Central memory CD8-positive, alpha-beta T cell (primary cell): ENCODE results near the gene UGT3A1.

Experiments used
- ATAC-seq: fragments of 150-1000 bp; cut with Tn5 transposase; replicated peaks from 2 replicates; pipeline ENCODE4 v1.10.0; 2022; ENCODE audit warnings: mild to moderate bottlenecking, moderate FRiP score, moderate number of reproducible peaks; ENCODE audit not compliant: poor library complexity, severe bottlenecking; ENCODE audit errors: extremely low read depth
- DNase-seq, 2 donors: peaks; one replicate each; pipeline ENCODE4 v3.0.0; 2021; ENCODE audit warnings: low spot score in 2 of 2
- H3K27ac Mint-ChIP-seq: one replicate; pipeline ENCODE4 v1.8.0; 2022; ENCODE audit warnings: low read depth, mild to moderate bottlenecking, moderate library complexity, mixed read lengths
- H3K27me3 Mint-ChIP-seq: one replicate; pipeline ENCODE4 v1.8.0; 2022; ENCODE audit warnings: mixed read lengths
- H3K36me3 Mint-ChIP-seq: one replicate; pipeline ENCODE4 v1.8.0; 2022; ENCODE audit warnings: mild to moderate bottlenecking, moderate library complexity, mixed read lengths; ENCODE audit not compliant: insufficient read depth
- H3K4me1 Mint-ChIP-seq: one replicate; pipeline ENCODE4 v1.8.0; 2022; ENCODE audit warnings: mixed read lengths
- H3K4me3 Mint-ChIP-seq: one replicate; pipeline ENCODE4 v1.8.0; 2022; ENCODE audit warnings: mild to moderate bottlenecking, moderate library complexity, mixed read lengths
- H3K9me3 Mint-ChIP-seq: one replicate; pipeline ENCODE4 v1.8.0; 2022; ENCODE audit warnings: mixed read lengths

The UGT3A1 gene

DNA sequence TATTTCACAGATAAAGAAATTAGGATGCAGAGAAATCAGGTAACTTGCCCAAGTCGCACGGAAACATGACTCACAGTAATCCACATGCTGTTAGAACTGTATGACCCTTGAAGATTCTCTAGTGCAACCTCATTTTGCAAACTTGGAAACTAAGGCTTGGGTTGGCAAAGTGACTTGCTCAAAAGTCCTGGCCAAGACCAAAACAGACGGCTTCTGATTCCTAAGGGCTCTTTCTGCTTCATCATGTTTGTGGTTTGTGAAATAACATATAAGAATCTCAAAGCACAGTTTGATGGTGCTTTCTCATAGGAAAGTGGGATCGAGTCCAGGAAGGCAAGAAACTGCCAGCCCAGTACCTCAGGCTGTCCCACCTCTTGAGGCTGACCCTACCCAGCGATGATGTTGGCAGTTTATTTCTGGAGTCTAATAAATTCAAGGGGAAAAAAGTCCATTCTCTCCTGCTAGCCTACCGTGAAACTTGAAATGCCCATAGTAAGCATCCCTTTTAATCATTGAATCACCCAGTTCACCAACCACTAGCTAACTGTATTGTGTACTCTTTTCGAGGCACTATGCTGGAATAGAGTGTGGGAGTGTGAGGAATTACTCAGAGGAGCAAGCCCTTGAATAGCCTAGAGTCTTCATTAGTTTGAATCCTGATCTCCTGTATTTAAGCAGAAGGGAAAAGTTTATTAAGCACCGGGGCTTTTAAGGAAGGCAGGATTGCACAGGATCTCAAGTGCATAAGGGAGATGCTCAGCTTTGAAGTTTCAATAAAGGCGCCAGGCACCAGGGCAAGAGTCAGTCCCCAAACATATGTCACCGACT lies 66.9 kb downstream of the UGT3A1 start:
- Mint-ChIP-seq H3K9me3 (peaks cover 5% of the 10 kb centered on the region), H3K4me1 (peaks cover 34% of the 10 kb centered on the region), H3K27ac (peak overlapping the region; percentile 77), H3K36me3 (peaks cover 6% of the 10 kb centered on the region), H3K4me3 (peak overlapping the region; percentile 76), H3K27me3 (peaks cover 24% of the 10 kb centered on the region)
- ATAC-seq (no peak), DNase-seq (no peak)

DNA sequence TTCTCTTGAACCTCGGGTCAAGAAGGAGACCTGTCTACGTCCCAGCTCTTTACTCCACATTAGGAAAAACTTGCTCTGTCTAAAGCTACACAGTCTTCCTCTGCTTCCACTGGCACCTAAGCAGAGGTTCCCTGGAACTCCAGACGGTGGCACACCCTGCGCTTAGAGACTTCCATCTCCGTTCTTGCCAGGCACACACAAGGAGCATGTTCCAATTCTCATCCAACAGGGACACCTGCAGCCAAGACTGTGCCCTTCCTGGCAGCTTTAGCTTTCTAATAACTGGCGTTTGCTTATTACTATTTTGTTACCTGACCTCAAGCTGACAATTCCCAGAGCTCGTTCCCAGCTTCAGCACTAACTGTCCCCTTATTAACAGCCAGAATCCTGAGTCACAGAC lies 68.7 kb downstream of the UGT3A1 start:
- ATAC-seq (no peak), DNase-seq (no peak)
- Mint-ChIP-seq H3K36me3 (peaks cover 6% of the 10 kb centered on the region), H3K4me1 (peaks cover 34% of the 10 kb centered on the region), H3K4me3 (no peak overlapping the region), H3K27me3 (peaks cover 9% of the 10 kb centered on the region), H3K27ac (no peak overlapping the region), H3K9me3 (peaks cover 7% of the 10 kb centered on the region)

DNA sequence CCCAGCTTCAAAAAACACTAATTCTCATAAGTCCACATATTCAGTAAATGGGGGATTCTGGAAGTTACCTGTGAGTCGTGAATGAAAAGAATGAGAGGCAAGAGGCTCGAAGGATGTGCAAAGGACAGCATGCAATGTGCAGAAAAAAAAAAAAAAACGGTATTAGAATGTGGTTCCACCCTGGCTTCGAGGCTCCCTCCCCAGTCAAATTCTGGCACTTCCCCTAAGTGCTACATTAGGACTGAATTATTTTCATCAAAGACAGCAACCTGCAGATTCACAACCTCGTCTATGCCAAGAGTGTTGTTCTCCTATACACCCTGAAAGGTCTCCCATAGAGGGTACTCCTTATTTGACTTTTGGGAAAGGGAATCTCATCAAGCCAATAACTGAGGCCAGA lies 69.3 kb downstream of the UGT3A1 start:
- no peak for DNase-seq
- Mint-ChIP-seq H3K4me3 (no peak overlapping the region), H3K27ac (no peak overlapping the region), H3K36me3 (peaks cover 6% of the 10 kb centered on the region), H3K9me3 (peaks cover 7% of the 10 kb centered on the region), H3K27me3 (peaks cover 4% of the 10 kb centered on the region), H3K4me1 (peaks cover 34% of the 10 kb centered on the region)
- ATAC-seq = no peak

DNA sequence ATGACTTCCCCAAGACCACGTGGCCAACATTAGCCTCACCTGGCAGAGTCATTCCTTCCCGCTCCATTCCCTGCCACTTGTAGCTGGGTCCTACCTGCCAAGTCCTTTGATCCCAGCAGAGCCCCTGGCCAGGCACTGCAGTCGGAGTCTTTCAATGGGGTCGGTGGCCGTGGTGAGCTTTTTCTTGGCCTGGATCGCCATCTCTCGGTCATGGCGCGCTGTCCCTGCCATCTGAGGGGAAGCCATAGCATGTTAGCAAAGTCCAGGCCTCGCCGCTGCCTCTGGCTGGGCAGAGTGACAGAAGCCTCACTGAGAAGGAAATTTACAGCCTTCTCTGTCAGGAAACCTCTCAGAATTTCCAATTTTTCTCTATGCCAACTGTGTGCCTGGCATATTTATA lies 70.3 kb downstream of the UGT3A1 start:
- ATAC-seq (no peak), DNase-seq (no peak)
- peaks cover 7% of the 10 kb centered on the region for H3K9me3 Mint-ChIP-seq
- peaks cover 6% of the 10 kb centered on the region for H3K36me3 Mint-ChIP-seq
- no peak overlapping the region for H3K4me3 Mint-ChIP-seq
- H3K27ac Mint-ChIP-seq = no peak overlapping the region
- H3K4me1 Mint-ChIP-seq = peaks cover 24% of the 10 kb centered on the region
- H3K27me3 Mint-ChIP-seq = no peaks in the 10 kb centered on the region

DNA sequence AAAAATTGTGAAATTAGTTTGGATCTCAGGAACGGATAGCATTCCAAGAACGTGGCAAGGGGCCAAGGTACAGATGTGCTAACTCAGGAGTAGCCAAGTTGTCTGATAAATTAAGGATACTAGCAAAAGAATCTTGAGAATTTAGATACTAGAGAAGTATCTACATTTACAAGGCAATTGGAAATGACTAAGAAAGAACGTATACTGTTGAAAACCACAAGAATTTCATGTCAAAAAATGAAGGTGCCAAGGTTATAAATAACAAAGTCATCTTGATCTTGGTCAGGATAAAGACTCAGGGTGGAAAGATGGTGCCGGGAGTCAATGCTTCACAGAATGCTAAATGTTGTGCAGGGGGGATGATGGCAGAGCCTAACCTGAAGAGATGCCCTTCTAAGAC lies 72.0 kb downstream of the UGT3A1 start:
- Mint-ChIP-seq H3K9me3 (peaks cover 7% of the 10 kb centered on the region), H3K36me3 (peaks cover 6% of the 10 kb centered on the region), H3K4me1 (peaks cover 8% of the 10 kb centered on the region), H3K27ac (no peak overlapping the region), H3K27me3 (no peaks in the 10 kb centered on the region), H3K4me3 (no peak overlapping the region)
- DNase-seq (no peak), ATAC-seq (no peak)

DNA sequence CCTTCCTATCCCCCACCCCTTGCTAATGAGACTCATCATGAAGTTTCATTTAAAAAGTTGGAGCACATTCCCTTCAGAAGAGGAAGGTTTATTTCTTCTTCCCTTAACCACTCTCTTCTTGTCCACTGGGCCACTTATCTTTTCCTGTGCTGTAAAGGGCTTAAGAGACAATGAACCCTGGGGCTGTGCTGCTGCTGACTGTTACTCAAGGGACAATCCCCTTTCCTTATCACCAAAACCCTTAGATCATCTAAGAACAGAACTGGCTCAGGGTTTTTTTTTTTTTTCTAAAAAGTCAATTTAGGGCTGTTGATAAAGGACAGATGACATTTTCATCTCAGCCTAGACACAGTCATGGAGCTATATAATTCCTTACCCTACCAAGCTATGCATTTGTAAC lies 82.4 kb downstream of the UGT3A1 start:
- peaks cover 23% of the 10 kb centered on the region for H3K4me1 Mint-ChIP-seq
- H3K9me3 Mint-ChIP-seq = no peaks in the 10 kb centered on the region
- H3K27ac Mint-ChIP-seq = no peak overlapping the region
- no peaks in the 10 kb centered on the region for H3K36me3 Mint-ChIP-seq
- DNase-seq (no peak), ATAC-seq (no peak)
- H3K27me3 Mint-ChIP-seq = no peaks in the 10 kb centered on the region
- H3K4me3 Mint-ChIP-seq = no peak overlapping the region

DNA sequence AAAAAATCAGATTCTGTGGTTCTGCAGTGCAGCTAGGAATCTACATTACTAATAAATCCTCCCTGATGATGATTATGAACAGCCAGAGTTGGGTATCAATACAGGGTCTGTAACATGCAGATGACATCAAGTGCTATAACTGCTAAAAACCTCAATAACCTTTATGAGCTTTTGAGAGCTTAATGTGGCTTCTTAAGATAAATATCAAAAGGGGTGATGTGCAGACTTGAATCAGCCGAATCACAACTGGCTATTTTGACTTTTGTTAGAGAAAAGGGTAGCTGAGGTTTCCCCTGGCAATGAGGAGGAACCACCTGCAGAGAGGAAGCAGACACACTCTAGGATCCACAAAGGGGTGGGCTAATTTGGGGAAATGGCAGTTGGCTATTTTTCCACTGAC lies 83.0 kb downstream of the UGT3A1 start:
- no peak overlapping the region for H3K4me3 Mint-ChIP-seq
- H3K27ac Mint-ChIP-seq = no peak overlapping the region
- H3K4me1 Mint-ChIP-seq = peaks cover 23% of the 10 kb centered on the region
- H3K9me3 Mint-ChIP-seq = no peaks in the 10 kb centered on the region
- no peaks in the 10 kb centered on the region for H3K36me3 Mint-ChIP-seq
- ATAC-seq = no peak
- H3K27me3 Mint-ChIP-seq = no peaks in the 10 kb centered on the region
- DNase-seq = no peak

DNA sequence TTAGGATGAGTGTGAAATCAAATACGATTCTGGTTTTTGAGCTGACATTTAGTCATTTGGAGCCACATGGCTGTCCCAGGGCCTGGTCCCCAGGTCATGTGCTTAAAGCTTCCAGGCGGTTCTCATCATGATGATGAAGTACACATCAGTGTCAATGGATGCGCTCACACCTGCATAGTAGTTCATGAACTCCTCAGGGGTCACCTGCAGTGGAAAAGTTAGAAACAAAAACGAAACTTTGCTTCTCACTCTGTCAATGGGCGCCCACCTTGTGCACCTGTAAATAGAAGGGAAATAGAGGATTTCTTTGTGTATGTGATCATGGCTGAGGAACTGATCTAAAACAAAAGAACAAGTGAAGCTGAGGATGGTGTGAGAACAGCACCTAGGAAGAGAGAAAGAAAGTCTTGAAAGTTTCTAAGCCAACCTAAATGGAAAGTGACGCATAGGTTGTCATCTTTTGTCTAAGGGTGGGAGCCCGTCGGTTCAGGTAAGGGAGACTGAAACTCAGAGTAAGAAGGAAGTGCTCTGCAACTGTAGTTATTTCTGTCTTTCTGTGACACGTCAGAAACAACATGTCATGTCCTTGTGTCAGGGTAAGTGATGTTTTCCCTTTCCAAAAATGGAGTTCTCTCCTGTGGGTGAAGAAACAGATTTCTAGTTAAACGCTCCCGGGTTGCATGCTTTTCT lies 86.6 kb downstream of the UGT3A1 start:
- ATAC-seq = peak; percentile 57
- Mint-ChIP-seq H3K9me3 (no peaks in the 10 kb centered on the region), H3K27me3 (no peaks in the 10 kb centered on the region), H3K36me3 (no peaks in the 10 kb centered on the region), H3K4me1 (peaks cover 46% of the 10 kb centered on the region), H3K27ac (peak overlapping the region; percentile 30), H3K4me3 (no peak overlapping the region)
- no peak for DNase-seq

DNA sequence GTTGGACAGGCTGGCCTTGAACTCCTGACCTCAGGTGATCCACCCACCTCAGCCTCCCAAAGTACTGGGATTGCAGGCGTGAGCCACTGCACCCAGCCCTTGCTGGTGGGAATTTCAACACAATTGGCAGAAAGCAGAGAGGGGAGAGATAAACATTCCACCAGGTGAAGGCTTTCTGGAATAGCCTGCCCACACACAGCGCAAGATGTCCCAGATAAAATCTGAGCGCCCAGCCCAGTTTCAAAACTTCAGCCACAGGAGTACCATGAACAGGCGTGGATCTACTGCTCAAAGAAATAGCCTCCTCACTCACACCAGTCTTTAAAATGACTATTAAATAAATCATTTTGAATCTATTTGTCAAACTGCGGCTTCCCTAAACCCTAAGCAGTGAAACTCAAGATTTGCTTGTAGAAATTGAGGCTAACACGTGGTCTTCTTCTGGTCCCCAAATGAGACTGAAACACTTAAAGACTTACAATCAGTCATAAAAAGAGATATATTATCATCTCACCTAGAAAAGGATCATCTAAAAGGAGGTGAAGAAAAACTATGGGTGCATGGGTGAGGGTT lies 87.5 kb downstream of the UGT3A1 start:
- Mint-ChIP-seq H3K4me3 (no peak overlapping the region), H3K27me3 (no peaks in the 10 kb centered on the region), H3K36me3 (no peaks in the 10 kb centered on the region), H3K9me3 (no peaks in the 10 kb centered on the region), H3K27ac (peak overlapping the region; percentile 27), H3K4me1 (peaks cover 50% of the 10 kb centered on the region)
- ATAC-seq (no peak), DNase-seq (no peak)

DNA sequence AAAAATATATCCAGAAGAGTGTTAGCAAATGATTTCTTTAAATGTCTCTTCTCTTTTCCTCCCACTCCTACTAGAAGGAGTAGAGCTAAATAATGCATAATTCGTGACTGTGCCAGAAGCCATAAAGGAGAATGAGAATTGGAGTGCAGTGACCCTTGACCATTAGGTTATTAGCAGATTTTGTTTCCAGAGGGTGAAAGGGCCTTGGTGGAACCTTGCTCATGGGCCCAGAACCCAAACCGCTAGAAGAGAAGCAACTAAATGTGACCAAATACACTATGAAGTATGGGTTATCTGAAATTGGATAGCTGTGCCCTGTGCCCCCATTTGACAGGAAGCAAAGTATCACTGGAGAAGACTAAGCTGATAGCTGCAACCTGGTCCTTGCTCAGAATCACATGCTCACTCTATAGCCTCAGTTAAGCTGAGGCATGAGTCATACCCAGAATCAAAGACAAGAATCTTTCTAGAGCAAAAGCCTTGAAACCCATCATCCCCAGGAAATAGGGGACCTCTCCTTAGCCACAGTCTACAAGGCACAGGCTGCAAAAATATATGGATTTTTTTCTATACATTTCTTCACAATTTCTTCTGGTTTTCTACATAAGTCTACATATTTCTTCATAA lies 89.0 kb downstream of the UGT3A1 start:
- DNase-seq (no peak), ATAC-seq (peak; percentile 66)
- Mint-ChIP-seq H3K9me3 (no peaks in the 10 kb centered on the region), H3K27ac (peak overlapping the region; percentile 27), H3K36me3 (no peaks in the 10 kb centered on the region), H3K4me1 (peaks cover 46% of the 10 kb centered on the region), H3K4me3 (no peak overlapping the region), H3K27me3 (no peaks in the 10 kb centered on the region)
